ENCODE results near the gene PPFIBP2. TPM values are rescaled to one million over a fixed set of nuclear protein-coding genes. Genes with fewer than 3 reads are reported as not detected.

The PPFIBP2 gene
- 19.9 TPM for total RNA-seq
- long read RNA-seq, partial matches to known transcripts, result 1 of 1 reads
- long read RNA-seq, other reads (novel, unspliced or antisense), result 0 of 1 reads

DNA sequence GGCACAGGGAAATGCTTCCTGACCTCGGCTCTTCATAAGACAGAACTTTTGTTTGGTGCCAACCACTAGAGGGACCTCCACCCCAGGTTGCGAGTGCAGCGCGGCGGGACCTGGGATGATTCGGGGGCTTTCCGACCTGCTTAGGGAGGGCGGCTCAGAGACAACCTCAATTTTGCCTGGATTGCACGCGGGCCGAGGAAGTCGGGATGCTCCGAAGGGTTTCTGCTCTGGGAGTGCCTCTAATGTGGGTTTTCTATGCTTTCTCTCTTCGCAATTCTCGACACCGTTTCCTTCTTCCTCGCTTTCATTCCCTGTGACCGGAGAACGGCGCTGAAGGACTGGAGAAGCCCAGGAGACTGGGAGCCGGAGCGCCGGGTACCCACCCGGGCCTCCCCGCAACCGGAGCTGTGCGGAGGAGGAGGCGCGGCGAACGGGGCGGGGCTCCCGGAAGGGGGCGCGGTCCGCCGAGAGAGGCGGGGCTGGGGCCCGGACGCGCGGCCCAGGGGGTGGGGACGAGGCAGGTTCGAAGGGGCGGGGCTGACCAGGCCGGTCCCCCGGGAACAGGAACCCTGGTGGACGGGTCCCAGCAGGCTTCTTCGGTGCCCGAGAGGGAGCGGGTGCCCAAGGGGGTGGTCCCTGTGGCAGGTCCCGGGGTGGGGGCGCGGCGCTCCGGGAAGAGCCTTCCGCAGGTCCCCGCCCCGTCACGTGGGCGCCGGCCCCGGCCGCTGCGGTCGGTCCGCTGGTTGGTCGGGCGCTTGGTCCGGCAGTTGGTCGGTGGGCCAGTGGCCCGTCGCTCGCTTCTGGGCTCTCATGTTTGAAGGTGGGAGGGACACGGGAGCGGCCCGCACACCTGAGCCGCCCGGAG is at the start of gene PPFIBP2:
PPFIBP2 (plus strand) TSS at position 766 of the 865 bp plus-strand sequence. CDS start 35,477 bp downstream, outside the sequence.
- DNase-seq (peak; percentile 92), ATAC-seq (peak; percentile 91)
- intact Hi-C loops (cut with micrococcal nuclease), result no loop called here

GRCh38 chr11:7467652-7468051 is 46.1 kb upstream of the PPFIBP2 start:
- intact Hi-C loops (cut with micrococcal nuclease), result no loop called here
- DNase-seq (no peak), ATAC-seq (no peak)

DNA sequence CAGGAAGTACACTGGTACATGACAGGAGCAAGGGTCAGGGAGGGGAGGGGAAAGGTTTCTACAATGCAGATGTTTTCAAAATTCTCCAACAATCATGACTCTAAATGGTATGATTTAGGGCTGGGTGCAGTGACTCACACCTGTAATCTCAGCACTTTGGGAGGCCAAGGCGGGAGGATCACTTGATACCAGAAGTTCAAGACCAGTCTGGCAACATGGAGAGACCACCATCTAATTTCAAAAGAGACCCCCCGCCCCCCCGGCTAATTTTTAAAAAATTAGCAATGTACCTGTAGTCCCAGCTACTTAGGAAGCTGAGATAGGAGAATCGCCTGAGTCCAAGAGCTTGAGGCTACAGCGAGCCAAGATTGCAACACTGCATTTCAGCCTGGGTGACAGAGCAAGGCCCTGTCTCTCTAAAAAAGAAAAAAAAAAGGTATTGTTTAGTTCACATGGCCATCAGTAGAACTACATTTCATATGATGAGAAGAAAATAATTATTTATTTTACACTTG is 44.4 kb upstream of the PPFIBP2 start:
- intact Hi-C loops (cut with micrococcal nuclease), result no loop called here
- no peak for DNase-seq
- ATAC-seq, result no peak

GRCh38 chr11:7471071-7471470 is 42.7 kb upstream of the PPFIBP2 start:
- intact Hi-C loops (cut with micrococcal nuclease), result no loop called here
- ATAC-seq (no peak), DNase-seq (no peak)

GRCh38 chr11:7473717-7474116 is 40.1 kb upstream of the PPFIBP2 start:
- ATAC-seq (peak; percentile 90), DNase-seq (peak; percentile 36)
- intact Hi-C loops (cut with micrococcal nuclease), result no loop called here

DNA sequence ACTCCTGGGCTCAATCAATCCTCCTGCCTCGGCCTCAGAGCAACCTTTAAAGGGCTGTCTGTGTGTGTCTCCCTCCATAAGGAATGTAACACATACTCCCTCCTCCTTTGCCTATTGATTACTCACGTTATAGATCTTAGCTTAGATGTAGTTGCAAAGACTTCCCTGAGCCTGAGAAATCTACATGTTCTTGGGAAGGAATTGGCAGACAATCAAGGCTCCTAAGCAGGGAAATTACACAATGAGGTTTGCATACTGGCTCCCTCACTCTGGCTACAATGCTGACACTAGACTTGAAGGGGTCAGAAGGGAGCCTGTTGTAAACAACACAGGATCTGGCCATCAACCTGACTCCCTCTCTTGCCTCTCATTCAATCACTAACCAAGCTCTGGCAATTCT is 33.7 kb upstream of the PPFIBP2 start:
- DNase-seq (no peak), ATAC-seq (peak; percentile 13)
- intact Hi-C loops (cut with micrococcal nuclease), result no loop called here

DNA sequence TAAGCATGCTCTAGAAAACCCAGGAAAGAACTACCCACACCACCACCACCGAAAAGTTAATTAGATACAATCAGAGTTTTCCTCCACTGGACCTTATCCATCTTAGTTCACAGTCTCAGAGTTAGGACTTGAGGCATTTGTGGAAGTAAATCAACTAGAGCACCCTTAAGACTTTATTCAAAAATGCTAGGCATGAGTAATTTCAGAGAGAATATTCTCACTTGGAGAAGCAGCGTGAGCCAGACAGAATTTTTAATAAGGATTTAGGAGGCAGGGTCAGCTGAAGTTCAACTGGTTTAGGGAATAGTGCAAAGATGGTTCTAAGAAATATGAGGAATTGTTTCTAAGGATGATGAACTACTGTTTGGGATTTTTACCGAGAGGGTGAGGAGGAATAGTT is 29.7 kb upstream of the PPFIBP2 start:
- intact Hi-C loops (cut with micrococcal nuclease), result no loop called here
- DNase-seq (no peak), ATAC-seq (no peak)

GRCh38 chr11:7484645-7485044 is 29.2 kb upstream of the PPFIBP2 start:
- intact Hi-C loops (cut with micrococcal nuclease), result no loop called here
- DNase-seq (no peak), ATAC-seq (no peak)

DNA sequence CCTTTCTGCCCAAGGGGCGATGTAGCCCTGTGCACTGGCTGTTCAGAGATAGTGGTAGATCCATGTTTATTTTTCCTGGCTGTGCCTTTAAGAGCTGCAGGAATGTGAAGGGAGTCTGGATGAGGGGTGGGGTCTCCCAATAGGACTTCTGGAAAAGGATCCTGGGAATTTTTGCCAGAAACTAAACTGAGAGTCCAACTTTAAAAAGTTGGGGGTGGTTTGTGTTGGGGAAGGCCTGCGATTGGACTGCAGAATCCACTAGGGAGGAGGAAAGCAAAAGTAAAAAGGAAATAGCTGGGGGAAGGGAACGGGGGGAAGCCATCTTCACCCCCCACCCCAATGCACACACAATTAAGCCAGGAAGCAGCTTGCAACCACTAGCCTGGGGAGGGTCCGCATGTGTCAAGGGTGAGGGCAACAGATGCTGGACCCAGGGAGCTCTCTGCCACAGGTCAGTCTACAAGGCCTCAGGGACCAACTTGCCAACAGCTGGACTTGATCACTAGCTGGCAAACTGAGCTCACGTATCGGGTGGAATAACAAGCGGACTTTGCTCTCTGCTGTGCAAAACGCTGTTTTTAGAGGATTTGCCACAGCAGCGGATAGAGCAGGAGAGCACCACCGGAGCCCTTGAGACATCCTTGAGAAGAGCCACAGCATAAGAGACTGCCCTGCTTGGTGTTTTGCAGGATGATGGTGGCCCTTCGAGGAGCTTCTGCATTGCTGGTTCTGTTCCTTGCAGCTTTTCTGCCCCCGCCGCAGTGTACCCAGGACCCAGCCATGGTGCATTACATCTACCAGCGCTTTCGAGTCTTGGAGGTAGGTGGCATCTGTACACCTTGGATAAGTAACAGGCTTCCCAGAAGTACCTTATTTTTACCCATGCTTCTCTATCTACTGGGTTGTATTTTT is 28.4 kb upstream of the PPFIBP2 start, which contains the start of gene OLFML1:
OLFML1 (plus strand) TSS at position 321 of the 912 bp plus-strand sequence; CDS start at position 691, 370 bp downstream.
- peak; percentile 40 for DNase-seq
- peak; percentile 84 for ATAC-seq
- intact Hi-C loops (cut with micrococcal nuclease), result no loop called here

- intact Hi-C loops (cut with micrococcal nuclease), result no loop called here
- ATAC-seq, result peak; percentile 21
- no peak for DNase-seq
These were observed 27.6 kb upstream of the PPFIBP2 start for GRCh38 chr11:7486098-7486780.

DNA sequence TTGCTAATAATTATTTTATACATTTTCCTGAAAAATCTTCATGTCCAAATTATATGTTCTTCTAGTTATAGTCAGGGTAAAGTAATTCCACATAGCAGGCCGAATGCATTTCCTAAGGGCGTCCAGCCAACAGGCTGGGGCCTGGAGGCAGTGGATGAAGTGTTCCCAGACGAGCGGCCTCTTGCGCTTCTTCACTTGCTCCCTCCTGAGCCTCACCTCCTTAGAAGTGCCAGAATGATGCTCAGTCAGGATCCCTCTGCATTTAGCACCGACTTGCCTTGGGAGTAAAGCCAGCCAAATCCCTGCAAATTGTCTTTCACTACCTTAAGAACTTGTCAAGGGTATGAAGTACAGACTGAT is 27.0 kb upstream of the PPFIBP2 start:
- ATAC-seq (peak; percentile 45), DNase-seq (peak; percentile 48)
- intact Hi-C loops (cut with micrococcal nuclease), result no loop called here

GRCh38 chr11:7487360-7487759 is 26.4 kb upstream of the PPFIBP2 start:
- ATAC-seq, result no peak
- no peak for DNase-seq
- intact Hi-C loops (cut with micrococcal nuclease), result no loop called here

DNA sequence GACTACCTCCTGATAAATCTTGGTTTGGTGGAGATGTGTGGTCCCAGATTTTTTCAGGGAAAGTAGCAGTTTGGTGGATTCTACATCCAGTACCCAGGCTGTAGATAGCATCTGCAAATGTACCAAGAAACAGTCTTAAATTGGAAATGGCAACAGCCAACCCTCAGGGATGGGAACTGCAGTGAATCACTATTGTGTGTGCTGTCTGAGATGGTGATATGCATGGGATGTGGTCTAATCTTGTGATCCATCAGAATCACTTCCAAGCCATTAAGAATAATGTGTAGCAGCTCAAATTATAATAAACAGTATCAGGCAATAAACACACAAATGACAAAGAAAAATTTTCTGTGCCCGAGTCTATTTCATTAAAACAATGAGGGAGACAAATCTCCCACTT is 25.1 kb upstream of the PPFIBP2 start:
- no peak for DNase-seq
- intact Hi-C loops (cut with micrococcal nuclease), result no loop called here
- ATAC-seq, result no peak

DNA sequence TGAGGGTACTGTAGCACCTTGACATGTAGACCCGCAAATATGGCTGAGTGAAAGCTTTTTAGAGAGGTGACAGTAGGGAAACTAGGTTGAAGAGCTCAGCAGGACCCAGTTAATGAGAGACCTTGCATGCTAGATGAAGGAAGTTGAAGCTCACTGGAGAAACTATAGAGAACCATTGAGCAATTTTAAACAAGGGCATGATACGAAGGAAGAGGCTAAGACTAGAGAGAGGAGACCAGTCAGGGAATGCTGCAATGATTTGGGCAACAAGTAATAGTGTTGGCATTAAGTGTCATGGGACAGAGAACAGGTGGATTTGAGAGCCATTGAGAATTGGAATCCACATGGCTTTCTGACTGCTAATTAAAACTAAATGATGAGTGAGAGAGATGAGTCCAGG is 24.4 kb upstream of the PPFIBP2 start:
- no peak for DNase-seq
- no peak for ATAC-seq
- intact Hi-C loops (cut with micrococcal nuclease), result no loop called here

- ATAC-seq (peak; percentile 38), DNase-seq (no peak)
- intact Hi-C loops (cut with micrococcal nuclease), result no loop called here
These were observed 23.7 kb upstream of the PPFIBP2 start for GRCh38 chr11:7490054-7490453.

DNA sequence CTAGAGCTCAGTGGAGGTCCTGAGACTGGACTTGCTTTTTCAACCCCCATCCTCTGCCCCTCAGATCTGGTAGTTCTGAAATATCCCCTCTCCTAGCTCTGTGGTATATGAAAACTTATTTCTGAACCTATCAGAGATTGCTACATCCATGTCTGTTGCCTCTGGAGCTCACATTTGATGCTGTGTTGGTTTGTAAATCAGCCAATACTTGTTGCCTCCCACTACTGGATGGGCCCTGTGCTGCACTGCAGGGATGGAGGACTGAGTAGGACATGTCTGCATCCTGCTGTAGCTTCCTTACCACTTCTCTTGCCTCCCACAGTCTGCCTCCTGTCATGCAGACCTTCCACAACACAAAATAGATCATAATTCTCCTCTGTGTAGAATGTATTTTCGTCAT is 23.3 kb upstream of the PPFIBP2 start:
- intact Hi-C loops (cut with micrococcal nuclease), result no loop called here
- DNase-seq, result no peak
- no peak for ATAC-seq

GRCh38 chr11:7492253-7492652 is 21.5 kb upstream of the PPFIBP2 start:
- intact Hi-C loops (cut with micrococcal nuclease), result no loop called here
- DNase-seq (no peak), ATAC-seq (peak; percentile 61)

DNA sequence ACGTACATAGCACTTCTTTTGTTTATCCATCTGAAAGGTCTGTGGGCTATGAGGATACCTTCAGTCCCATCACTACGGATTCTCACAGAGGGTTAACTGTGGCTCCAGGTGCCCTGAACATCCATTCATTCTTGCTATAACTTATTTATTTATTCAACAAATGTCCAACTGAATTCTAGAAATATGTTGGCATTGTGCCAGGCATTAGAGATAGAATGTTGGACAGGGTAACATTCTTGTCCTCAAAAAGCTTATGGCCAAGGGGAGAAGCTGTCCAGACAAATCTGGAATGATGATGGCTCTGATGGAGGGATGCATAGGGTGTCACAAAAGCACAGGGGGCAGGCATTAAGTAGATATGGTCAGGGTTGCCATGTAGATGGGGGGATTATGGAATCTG is 20.1 kb upstream of the PPFIBP2 start:
- DNase-seq, result no peak

GRCh38 chr11:7494086-7494745 is 19.6 kb upstream of the PPFIBP2 start:
- intact Hi-C loops (cut with micrococcal nuclease), result no loop called here
- ATAC-seq (no peak), DNase-seq (no peak)

More for the DNA sequence above, 20.1 kb upstream of the PPFIBP2 start:
- intact Hi-C loops (cut with micrococcal nuclease), result no loop called here
- no peak for ATAC-seq

Measured in left ventricle myocardium superior (tissue), 1 donor.